ENCODE data around the gene ALG9. TPM values are rescaled to one million over a fixed set of nuclear protein-coding genes. Genes with fewer than 3 reads are reported as not detected.

The ALG9 gene
- total RNA-seq, 1 experiment from 2014 or later = 27.8 TPM

DNA sequence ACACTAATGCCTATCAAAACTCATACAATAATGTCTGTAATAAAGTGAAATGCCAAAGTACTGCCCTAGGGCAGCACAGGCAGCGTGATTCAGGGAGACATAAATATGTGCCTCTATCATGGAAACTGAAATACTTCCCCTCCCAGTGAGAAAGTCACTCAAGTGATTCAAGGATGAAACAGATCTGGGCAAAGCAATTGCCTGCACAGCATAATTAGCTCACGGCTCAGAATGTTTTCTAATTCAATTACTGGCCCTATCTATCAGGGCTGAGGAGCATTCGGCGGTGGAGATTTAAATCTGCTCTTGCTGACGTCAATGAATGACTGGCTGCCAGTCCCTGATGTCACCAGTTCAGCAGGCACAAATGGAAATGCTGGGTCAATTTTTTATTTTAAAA lies 77.5 kb downstream of the ALG9 start:
- Histone ChIP-seq H3K9me3 (ENCODE audit: insufficient read depth, low read depth) (no peaks in the 10 kb centered on the region; the same call in 1 of the 2 replicates), H3K27me3 (ENCODE audit: insufficient read depth, low read depth) (no peaks in the 10 kb centered on the region), H3K9me2 (ENCODE audit: insufficient read depth) (no peaks in the 10 kb centered on the region), H3K36me3 (ENCODE audit: low read depth) (peaks cover 9% of the 10 kb centered on the region), H3K4me3 (no peak overlapping the region), H2AFZ (no peak overlapping the region), H3F3A (ENCODE audit: insufficient read depth, low read depth) (peaks cover 5% of the 10 kb centered on the region; the same call in 1 of the 2 replicates), H3K4me1 (replicated peaks; ENCODE audit: insufficient read depth) (no peaks in the 10 kb centered on the region), H3K79me2 (ENCODE audit: low read depth) (no peaks in the 10 kb centered on the region), H4K20me1 (ENCODE audit: insufficient read depth) (no peaks in the 10 kb centered on the region), H3K4me2 (no peak overlapping the region), H3K27ac (no peak overlapping the region)
- POLR2A ChIA-PET (ENCODE audit: unreplicated experiment) = no interaction called here
- intact Hi-C loops (cut with micrococcal nuclease; ENCODE audit: unreplicated experiment) = no loop called here
- no TSS peak for BruUV-seq (replicated peaks)
- CTCF ChIA-PET = no interaction called here
- TF ChIP-seq, protein P1, sequence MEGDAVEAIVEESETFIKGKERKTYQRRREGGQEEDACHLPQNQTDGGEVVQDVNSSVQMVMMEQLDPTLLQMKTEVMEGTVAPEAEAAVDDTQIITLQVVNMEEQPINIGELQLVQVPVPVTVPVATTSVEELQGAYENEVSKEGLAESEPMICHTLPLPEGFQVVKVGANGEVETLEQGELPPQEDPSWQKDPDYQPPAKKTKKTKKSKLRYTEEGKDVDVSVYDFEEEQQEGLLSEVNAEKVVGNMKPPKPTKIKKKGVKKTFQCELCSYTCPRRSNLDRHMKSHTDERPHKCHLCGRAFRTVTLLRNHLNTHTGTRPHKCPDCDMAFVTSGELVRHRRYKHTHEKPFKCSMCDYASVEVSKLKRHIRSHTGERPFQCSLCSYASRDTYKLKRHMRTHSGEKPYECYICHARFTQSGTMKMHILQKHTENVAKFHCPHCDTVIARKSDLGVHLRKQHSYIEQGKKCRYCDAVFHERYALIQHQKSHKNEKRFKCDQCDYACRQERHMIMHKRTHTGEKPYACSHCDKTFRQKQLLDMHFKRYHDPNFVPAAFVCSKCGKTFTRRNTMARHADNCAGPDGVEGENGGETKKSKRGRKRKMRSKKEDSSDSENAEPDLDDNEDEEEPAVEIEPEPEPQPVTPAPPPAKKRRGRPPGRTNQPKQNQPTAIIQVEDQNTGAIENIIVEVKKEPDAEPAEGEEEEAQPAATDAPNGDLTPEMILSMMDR (conservative IDR thresholded peaks at IDR 0.05) = no peak
- no peak for TF ChIP-seq EZH2 (IDR thresholded peaks at IDR 0.05; ENCODE audit: low read depth)
- no peak for DNase-seq

- ChIA-PET CTCF (no interaction called here), POLR2A (ENCODE audit: unreplicated experiment) (interaction anchor here (0.6 kb wide), 1 partner anchor 114 kb away, joined by 9 read pairs; no protein-coding TSS in a partner anchor)
- no TSS peak for BruUV-seq (replicated peaks)
- DNase-seq = no peak
- Histone ChIP-seq H3K4me1 (replicated peaks; ENCODE audit: insufficient read depth) (no peaks in the 10 kb centered on the region), H3K9me2 (ENCODE audit: insufficient read depth) (no peaks in the 10 kb centered on the region), H3K4me2 (no peak overlapping the region), H4K20me1 (ENCODE audit: insufficient read depth) (no peaks in the 10 kb centered on the region), H3K27ac (no peak overlapping the region), H3K36me3 (ENCODE audit: low read depth) (peaks cover 9% of the 10 kb centered on the region), H3F3A (ENCODE audit: insufficient read depth, low read depth) (peaks cover 5% of the 10 kb centered on the region; the same call in 1 of the 2 replicates), H3K9me3 (ENCODE audit: insufficient read depth, low read depth) (no peaks in the 10 kb centered on the region; the same call in 1 of the 2 replicates), H3K4me3 (no peak overlapping the region), H2AFZ (no peak overlapping the region), H3K79me2 (ENCODE audit: low read depth) (no peaks in the 10 kb centered on the region), H3K27me3 (ENCODE audit: insufficient read depth, low read depth) (no peaks in the 10 kb centered on the region)
- TF ChIP-seq, protein P1 (conservative IDR thresholded peaks at IDR 0.05) = no peak
- no peak for TF ChIP-seq EZH2 (IDR thresholded peaks at IDR 0.05; ENCODE audit: low read depth)
- intact Hi-C loops (cut with micrococcal nuclease; ENCODE audit: unreplicated experiment) = no loop called here
Observed at GRCh38 chr11:111792955-111793500, 78.4 kb downstream of the ALG9 start.

- no peaks in the 10 kb centered on the region for H3K9me2 ChIP-seq (ENCODE audit: insufficient read depth)
- no peak for DNase-seq
- intact Hi-C loops (cut with micrococcal nuclease; ENCODE audit: unreplicated experiment) = no loop called here
- TF ChIP-seq, protein P1 (conservative IDR thresholded peaks at IDR 0.05) = no peak
- TF ChIP-seq EZH2 (IDR thresholded peaks at IDR 0.05; ENCODE audit: low read depth) = no peak
- peaks cover 3% of the 10 kb centered on the region; the same call in 1 of the 2 replicates for H3F3A ChIP-seq (ENCODE audit: insufficient read depth, low read depth)
- ChIA-PET CTCF (no interaction called here), POLR2A (ENCODE audit: unreplicated experiment) (interaction anchor here (0.6 kb wide), 1 partner anchor 114 kb away, joined by 9 read pairs; no protein-coding TSS in a partner anchor)
- H3K36me3 ChIP-seq (ENCODE audit: low read depth) = peaks cover 2% of the 10 kb centered on the region
- H3K27ac ChIP-seq = no peak overlapping the region
- BruUV-seq (replicated peaks) = no TSS peak
- H3K9me3 ChIP-seq (ENCODE audit: insufficient read depth, low read depth) = no peaks in the 10 kb centered on the region; the same call in 1 of the 2 replicates
- no peaks in the 10 kb centered on the region for H4K20me1 ChIP-seq (ENCODE audit: insufficient read depth)
- H2AFZ ChIP-seq = no peak overlapping the region
- H3K4me2 ChIP-seq = no peak overlapping the region
- H3K27me3 ChIP-seq (ENCODE audit: insufficient read depth, low read depth) = no peaks in the 10 kb centered on the region
- no peaks in the 10 kb centered on the region for H3K4me1 ChIP-seq (replicated peaks; ENCODE audit: insufficient read depth)
- H3K4me3 ChIP-seq = no peak overlapping the region
- H3K79me2 ChIP-seq (ENCODE audit: low read depth) = no peaks in the 10 kb centered on the region
Observed at GRCh38 chr11:111792314-111792713, 79.1 kb downstream of the ALG9 start.
